CD4-positive, alpha-beta T cell treated with Interleukin-17A for 1 hour (primary cell): ENCODE data around the gene CPZ.
"Not testable (repeated sequence)": the region's sequence is repeated elsewhere in the genome, so short reads cannot be mapped to it uniquely, and the experiment has no call there.

Source experiments
- DNase-seq: peaks from one replicate; pipeline ENCODE4 v3.0.0-alpha.2; 2020

The CPZ gene

GRCh38 chr4:8641931-8642650 lies 49.5 kb downstream of the CPZ start:
- DNase-seq = no peak

GRCh38 chr4:8642651-8643321 lies 50.2 kb downstream of the CPZ start:
- no peak for DNase-seq

GRCh38 chr4:8643441-8643840 lies 50.9 kb downstream of the CPZ start:
- no peak for DNase-seq

- DNase-seq = no peak
These were observed 51.4 kb downstream of the CPZ start for GRCh38 chr4:8643986-8644385.

GRCh38 chr4:8644461-8644891 lies 51.9 kb downstream of the CPZ start:
- DNase-seq = no peak

- DNase-seq = no peak
These were observed 52.6 kb downstream of the CPZ start for GRCh38 chr4:8644966-8645752.

- no peak for DNase-seq
These were observed 53.2 kb downstream of the CPZ start for GRCh38 chr4:8645753-8646124.

- DNase-seq = no peak
These were observed 53.9 kb downstream of the CPZ start for GRCh38 chr4:8646296-8647093.

GRCh38 chr4:8647094-8647570 lies 54.6 kb downstream of the CPZ start:
- DNase-seq = no peak

GRCh38 chr4:8647626-8648025 lies 55.1 kb downstream of the CPZ start:
- DNase-seq = no peak

GRCh38 chr4:8648296-8648695 lies 55.7 kb downstream of the CPZ start:
- no peak for DNase-seq

GRCh38 chr4:8648816-8649630 lies 56.5 kb downstream of the CPZ start:
- DNase-seq = no peak

- DNase-seq = no peak
These were observed 57.2 kb downstream of the CPZ start for GRCh38 chr4:8649631-8650361.

GRCh38 chr4:8651661-8652180 lies 59.2 kb downstream of the CPZ start:
- DNase-seq = no peak

- no peak for DNase-seq
These were observed 59.9 kb downstream of the CPZ start for GRCh38 chr4:8652181-8653078.

- no peak for DNase-seq
These were observed 60.9 kb downstream of the CPZ start for GRCh38 chr4:8653326-8654000.

GRCh38 chr4:8654139-8654538 lies 61.6 kb downstream of the CPZ start:
- DNase-seq = not testable (repeated sequence)

GRCh38 chr4:8655411-8656184 lies 63.0 kb downstream of the CPZ start:
- no peak for DNase-seq

GRCh38 chr4:8656185-8656517 lies 63.6 kb downstream of the CPZ start:
- no peak for DNase-seq
